Daoy (cell line): ENCODE measurements around the gene BMI1. TPM values are rescaled to one million over a fixed set of nuclear protein-coding genes. Genes with fewer than 3 reads are reported as not detected.
A peak's percentile ranks its signal among the peaks of the same experiment; 100 is the strongest.

ENCODE experiments used
- DNase-seq: peaks from one replicate; pipeline ENCODE4 v3.0.0-alpha.2; 2015; ENCODE audit warnings: low read depth
- total RNA-seq: library from RNA; depleted of rRNA; stranded (reverse); fragments of >200 nt; shearing (Covaris generic); gene quantifications from 2 replicates; pipeline ENCODE4 v1.2.3, GENCODE V29; 2014

The BMI1 gene
- total RNA-seq, 1 experiment from 2014 or later = 83.7 TPM

DNA sequence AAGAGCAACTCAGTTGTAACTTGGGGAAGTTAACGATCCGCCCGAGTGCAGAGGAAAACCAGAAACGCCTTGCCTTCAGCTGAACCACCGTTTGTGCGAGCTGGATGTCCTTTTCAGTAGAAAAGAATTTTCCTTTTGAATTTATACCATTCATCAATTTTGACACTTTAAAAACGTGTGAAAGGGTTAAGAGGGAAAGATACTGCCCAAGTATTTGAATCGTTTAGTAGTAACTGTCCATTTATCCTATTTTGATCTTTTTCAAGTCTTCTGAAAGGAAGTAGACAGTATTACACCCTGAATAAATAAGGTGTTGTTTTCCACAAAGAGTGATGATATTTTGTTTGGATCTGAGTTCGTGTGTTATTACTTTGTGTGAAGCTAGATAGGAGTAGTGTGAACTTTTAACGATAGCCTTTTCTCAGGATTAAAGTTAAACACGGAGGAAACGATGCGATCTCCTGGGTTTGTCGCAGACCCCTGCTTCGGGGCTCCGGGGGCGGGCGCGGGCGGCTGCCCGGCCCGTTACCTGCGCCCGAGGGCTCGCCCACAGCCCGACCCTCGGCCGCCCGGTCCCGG lies 830 bp upstream of the BMI1 start:
- DNase-seq = peak; percentile 24

DNA sequence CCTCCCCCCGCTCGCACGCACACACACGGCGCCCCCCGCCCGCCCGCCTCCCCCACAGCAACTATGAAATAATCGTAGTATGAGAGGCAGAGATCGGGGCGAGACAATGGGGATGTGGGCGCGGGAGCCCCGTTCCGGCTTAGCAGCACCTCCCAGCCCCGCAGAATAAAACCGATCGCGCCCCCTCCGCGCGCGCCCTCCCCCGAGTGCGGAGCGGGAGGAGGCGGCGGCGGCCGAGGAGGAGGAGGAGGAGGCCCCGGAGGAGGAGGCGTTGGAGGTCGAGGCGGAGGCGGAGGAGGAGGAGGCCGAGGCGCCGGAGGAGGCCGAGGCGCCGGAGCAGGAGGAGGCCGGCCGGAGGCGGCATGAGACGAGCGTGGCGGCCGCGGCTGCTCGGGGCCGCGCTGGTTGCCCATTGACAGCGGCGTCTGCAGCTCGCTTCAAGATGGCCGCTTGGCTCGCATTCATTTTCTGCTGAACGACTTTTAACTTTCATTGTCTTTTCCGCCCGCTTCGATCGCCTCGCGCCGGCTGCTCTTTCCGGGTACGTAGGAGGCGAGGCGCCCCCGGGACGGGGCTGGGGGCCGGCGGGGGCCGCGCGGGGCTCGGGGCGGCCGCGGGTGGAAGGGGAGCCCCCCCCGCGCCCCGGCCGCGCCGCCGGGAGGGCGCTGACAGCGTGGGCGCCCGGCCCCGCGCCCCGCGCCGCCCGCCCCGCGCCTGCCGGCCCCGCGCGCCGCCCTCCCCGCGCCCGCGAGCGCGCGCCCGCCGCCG lies 441 bp downstream of the BMI1 start:
- peak; percentile 75 for DNase-seq

DNA sequence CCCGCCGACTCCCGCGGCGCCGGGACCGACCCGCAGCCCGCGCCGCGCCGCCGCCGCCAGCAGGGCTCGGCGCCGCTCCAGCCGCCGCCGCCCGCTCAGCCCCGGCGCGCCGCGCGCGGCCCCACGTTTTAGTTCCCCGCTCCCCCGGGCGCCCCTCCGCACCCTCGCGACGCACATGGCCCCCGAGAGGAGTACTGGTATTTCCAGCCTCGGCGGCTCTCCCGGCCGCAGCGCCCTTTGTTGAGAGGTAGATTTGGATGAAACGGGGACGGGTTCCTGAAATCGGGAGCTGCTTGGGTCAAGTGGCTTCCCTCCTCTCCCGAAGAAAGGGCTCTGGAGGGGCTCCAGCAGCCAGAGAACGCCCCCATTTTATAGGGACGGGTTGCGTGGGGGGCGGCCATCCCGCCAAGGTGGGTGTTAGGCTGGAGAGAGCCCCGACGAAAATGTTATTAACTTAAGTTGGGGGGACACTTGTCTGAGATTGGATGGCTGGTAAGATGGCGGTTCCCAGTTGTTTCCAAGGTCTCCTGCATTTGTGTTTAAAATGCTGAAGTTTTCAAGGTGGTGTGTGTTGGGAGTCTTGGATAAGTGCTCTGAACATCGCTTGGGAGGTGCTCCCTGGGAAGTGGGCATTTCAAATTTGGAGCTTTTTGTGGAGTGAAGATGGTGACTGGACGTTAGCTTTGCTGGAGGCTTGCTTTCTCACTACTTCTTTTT lies 1.2 kb downstream of the BMI1 start:
- DNase-seq = peak; percentile 12

DNA sequence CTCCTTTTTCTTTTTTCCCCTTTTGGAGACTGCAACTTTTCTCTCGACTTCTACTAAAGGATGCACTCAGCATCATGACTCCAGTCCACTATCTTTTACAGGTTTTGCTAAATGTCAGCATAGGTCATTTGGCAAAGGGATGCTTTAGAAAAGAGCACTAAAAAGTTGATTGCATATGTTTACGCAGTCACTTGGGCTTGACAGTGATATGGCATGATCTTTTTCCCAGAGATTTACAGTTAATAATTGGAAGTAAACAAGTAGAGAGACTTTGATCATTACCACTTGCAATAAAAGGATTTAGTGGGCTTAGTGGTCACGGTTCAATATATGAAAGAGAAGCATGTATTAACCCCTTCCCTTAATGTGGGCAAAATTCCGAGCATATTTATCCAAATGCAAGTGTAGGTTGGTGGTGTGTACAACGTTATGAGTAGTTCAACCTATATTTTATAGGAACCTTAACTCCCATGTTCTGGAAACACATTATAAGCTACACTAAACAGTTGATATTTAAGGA lies 1.8 kb downstream of the BMI1 start:
- DNase-seq = no peak

DNA sequence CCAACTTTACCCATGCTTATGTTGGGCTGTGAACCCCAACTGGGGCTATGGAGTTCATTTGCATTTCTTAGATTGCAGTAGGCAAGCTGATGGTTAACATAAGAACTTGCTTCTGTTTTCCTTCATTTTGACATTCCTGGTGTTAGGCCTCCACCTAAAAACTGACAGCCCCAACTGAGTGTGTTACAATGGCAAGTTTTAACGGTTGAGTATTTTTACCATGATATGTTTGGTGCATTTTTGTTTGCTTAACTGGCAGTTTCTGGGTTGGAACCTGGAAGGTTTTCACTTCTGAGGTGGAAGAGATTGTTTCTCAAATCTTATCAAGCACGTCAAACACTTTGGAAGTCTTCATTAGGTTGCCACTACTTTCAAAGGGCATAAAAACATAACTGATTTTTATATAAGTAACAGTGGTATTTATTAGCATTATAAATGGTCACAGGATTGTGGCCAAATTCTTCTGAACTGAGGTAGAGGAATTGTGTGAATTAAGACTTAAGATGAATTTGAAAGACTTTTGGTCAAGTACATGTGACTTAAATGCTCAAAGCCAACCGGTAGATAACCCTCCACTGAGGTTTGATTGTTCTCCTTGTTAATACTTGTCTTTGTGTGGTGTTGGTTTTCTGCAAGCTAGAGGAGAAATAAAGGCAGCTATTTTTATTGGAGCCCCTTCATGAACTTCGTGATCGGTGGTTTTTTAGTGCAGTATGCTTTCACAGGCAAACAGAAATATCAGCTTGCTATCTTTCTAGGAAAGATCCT lies 2.8 kb downstream of the BMI1 start:
- no peak for DNase-seq

DNA sequence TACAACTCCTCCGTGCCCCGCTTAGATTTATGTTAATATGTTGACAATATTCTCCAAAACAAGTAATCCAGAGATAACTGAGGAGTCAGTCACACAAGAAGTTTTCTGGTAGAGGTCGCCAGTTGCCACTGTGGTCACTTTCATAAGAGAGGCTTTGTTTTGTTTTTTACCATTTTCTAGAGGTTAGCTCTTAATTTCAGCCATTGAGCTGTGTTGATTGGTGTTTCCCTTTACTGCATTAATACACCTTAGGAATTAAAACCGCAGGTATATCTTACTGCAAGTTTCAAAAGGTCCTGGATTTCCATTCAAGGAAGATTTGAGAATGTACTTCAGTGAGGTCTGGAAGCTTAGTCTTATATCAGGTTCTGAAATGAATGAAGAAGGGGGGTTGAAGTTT lies 3.5 kb downstream of the BMI1 start:
- DNase-seq = no peak

DNA sequence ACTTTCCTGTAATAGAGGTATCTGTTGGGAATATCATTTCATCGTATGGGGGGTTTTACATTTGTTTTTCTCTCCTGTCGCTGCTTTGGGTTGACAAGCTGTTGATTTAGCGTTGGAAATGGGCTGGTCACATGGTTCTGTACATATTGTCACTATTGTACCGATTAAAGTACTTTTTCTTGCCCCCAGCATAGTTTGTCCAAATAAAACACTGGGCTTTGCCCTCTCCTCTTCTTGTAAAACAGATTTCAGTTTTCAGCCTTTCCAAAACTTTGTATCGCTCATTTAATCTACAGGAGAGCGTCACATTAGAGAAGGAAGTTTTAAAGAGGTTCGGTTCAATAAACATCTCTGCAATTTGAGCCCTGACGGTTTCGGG lies 4.0 kb downstream of the BMI1 start:
- no peak for DNase-seq

DNA sequence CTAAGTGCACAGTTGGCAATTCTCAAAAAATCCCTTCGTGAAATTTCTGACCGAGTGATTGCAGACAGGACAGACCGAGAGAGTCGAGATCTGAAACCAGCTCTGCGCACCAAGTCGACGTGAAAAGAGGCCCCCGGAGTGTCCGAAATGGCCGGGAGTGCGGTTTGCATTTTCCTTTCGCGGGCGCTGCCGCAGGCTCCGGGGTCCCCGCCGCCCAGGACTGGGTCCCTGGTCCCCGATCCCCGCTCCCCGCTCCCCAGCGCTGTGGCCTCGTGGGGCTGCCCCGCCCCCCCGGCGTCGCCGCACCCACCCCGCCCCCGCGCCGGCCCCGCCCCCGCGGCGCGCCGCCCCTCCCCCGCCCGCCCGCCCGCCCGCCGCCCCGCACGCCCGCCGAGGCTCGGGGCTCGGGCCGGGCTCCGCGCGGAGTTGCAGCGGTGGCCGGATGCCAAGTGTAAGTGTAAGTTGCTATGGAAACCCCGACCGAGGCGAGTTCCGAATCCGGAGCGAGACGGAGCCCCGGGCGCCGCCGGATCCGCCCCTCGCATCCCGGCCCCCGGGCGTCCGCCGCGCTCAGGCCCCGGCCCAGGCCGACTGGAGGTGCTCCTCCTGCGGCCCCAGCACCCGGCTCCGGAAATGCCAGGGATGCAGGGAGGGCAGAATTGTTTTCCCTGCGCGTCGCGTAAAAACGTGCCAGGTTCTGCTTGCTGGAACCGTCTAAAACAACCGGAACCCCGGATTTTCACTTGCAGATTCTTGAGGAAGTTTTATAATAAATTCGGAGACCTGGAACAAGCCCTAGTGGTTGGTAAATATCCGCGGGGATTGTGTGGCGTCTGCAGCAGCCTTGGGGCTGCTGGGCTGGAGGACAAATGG lies 4.6 kb downstream of the BMI1 start:
- peak; percentile 56 for DNase-seq

DNA sequence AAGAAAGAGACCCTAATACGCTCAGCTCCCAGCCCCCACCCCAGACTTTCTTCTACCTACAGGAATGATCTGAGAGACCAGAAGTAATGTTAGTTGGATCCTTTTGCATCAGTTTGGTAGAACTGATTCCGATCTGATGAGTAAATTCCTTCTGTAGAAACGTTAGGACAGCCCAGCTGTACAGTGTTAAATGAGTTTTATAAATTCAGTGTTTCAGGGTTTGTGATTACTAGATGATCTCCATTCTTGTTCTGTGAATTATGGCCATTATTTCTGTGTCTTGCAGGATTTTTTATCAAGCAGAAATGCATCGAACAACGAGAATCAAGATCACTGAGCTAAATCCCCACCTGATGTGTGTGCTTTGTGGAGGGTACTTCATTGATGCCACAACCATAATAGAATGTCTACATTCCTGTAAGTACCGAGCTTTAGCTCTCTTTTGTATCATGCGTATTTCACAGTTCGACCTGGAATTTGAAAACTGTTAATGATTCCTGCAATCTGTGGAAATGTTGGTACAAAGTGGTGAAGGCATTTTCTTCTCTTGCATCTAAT lies 5.3 kb downstream of the BMI1 start:
- DNase-seq = no peak

DNA sequence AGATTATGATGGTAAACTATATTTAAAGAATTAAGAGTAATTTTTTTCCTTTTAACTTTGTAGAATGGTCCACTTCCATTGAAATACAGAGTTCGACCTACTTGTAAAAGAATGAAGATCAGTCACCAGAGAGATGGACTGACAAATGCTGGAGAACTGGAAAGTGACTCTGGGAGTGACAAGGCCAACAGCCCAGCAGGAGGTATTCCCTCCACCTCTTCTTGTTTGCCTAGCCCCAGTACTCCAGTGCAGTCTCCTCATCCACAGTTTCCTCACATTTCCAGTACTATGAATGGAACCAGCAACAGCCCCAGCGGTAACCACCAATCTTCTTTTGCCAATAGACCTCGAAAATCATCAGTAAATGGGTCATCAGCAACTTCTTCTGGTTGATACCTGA lies 8.3 kb downstream of the BMI1 start:
- DNase-seq = no peak

DNA sequence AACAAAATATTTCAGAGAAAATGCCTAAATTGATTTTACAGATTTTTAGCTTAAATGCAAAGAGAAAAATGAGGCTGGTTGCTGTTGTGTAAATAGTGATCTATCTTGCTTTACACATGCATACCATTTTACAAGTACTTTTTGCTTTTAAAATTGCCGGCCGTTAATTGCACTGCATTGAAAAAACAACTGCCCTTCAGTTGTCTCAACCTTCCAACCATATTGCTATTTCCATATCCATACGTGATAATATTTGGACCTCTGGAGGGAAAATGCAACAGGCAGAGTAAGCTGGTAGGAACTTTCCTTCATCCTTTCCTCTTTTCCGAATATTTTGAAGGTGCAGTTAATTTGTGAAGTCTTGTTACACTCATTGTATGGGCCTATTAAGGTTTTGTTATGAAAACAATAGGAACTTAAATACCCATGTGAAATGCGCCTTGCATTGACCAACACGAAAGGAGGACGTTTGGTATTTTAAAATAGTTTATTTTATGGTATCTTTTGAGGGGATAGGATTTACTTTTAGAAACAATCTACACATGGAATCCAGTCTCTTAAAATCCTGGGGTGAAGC lies 11.3 kb downstream of the BMI1 start:
- DNase-seq = no peak

DNA sequence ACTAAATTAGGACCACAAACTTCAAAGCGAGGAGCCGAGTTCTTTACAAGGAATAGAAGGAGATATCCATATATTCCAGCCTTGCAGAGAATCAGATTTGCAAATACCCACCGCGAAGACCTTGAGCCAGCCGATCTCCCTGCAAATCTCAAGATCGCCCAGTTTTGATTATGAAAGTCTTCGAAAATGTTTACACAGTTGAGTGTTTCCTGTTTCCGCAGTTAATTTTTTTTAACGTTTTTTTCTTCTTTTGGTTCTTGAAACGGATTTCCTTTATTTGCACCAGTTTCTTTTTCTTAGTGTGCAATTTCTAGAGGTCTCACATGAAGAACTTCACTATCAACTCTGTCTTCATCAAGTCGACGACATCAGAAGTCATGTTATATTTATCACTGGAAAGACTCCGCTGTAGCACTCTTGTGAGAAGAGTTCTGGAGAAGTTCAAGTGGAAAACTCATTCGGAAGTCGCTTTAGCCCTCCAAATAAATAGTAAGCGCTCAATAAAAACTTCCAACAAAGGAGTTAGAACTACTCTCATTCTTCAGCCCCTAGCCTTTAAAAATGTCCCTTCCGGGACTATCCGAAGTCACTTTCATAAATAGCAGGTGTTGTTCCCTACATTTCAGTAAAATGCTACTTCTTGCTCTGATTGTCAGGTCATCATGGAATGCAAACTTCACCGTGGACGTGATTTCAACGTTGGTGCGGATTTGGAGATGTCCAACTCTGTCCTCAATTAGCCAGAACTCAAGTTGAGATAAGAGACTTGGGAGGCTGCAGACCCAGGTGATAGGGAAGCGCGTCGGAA lies 12.5 kb downstream of the BMI1 start:
- no peak for DNase-seq

DNA sequence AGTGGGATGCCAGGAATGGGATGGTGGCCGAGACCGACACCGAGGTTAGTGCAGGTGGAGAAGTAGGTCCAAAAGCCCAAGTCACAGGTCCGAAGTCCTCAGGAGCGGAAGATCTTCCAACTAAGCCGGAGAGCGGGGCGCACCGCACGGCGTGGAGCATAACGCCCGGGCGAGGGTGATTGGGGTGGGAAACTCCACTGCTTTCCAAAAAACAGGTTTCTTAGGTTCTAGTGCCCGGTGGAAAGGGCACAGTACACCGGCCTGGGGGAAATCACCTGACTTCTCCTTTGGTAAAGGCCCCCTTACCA lies 13.0 kb downstream of the BMI1 start:
- no peak for DNase-seq

DNA sequence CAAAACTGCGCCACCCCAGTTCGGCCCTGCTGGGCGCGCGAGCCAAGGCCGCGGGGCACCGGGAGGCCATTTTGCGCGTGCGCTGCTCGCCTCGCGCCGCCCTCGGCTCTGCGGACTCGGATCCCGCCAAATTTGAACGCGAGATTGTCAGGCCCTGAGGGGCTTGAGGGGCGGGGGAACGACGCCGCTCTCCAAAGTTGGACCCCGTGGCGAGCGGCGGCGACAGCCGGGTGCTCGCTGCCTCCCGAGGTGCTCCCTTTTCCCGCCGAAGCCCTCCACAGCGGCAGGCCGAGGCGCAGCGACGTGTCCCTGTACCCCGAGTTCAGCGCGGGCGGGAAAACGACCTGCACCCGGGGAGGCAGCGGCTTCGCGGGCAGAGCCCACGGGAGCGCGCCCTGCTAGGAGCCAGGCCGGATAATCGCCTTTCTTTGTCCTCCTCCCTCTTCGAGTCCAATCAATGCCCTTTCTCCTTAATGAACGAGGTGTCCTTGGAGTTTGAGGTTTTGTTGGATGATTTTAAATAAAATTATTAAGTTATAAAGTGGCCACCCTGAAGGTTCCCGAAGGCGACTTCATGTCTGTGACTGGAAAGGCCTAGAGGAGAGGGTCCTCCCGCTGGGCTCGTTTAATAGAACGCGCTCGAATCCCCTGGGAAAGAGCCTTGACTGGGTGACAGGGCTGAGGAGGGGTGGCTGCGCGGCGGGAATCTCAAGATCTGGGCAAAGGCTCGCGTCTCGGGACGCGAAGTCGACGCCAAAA lies 13.7 kb downstream of the BMI1 start:
- DNase-seq = no peak

DNA sequence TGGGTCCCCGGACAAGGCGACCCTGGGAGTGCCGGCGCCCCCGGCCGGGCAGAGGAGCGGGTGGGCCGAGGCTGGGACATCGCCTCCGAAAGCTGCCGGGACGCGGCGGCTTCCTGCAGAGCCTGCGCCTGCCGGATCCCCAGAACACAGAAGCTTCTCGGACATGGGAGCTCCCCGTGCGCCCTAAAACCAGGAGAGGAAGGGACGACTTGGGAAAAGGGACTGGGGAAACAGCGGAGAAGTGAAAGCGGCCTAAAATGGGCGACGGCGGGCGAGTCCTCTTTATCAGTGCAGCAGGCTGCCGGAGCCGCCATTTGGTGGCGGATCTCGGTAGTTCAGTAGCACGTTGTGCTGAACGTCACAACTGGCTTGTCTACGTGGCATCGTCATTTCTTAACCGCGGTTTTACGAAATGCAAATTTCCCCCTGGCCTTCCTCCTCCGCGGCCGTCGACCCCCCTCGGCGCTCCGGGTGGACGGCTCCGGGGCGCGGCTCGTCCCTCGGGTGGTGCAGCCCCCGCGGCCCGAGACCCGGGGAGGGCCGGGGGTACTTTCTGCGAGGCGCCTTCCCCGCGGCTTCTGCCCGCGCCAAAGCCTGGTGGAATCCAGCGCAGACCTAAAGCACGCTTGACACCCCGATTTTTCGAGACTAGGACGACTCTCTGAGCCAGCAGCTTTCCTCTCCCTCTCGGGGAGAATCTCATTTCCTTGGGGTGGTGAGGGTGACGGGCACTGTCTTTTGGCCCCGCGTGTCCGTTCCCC lies 14.5 kb downstream of the BMI1 start:
- no peak for DNase-seq

DNA sequence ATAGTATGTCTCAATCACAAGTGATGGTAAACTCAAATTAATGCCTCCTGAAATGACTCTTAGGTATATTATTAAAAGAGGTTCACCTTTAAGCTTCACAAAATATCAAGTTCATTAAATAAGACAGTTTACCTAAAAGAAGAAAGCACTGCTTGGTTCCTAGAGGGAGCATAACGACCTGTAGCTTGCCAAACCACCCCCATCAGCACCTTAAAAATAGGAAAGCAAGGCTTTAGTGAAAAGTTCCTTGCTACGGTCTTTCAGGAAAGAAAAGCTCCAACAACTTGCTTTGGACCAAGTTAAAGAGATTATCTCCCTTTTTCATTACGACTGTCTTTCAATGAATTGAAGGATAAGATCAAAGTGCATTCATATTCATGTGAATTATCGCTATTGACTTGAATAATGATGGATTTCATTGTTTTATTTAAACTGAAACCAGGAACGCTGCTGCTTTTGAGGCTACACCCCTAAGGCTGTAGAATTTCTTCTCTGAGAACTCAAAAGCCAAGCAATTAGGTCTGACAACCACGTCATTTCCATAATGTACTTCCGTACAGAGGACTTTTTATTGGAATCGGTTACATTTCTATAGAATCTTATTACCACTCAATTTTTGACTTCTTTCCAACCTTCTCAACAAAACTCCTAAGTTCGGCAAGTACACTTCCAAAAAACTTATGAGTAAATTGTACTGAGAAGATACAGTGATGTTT lies 17.4 kb downstream of the BMI1 start:
- no peak for DNase-seq

DNA sequence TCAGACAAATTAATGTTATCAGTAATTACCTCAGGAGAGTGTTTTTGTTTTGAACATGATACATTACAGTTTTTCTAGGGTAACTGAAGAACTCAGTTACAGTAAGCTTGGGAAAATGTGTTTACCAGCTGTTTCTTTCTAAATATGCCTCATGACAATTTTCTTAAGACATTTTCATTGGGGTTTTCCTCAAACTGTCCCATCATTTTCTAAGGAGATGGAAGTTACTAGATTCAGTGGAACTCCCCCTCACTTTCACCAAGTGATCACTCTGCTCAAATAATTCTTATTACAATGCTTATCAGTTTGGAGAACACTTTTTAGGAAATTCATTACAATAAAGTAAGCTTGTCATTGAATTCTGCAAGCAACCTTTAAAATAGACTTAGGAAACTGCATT lies 18.0 kb downstream of the BMI1 start:
- no peak for DNase-seq
